ENCODE data around the gene SH2D1B. TPM values are rescaled to one million over a fixed set of nuclear protein-coding genes. Genes with fewer than 3 reads are reported as not detected.

Gene SH2D1B
- total and polyA plus RNA-seq, 4 donors: 0.17 to 0.84 (median 0.30) TPM

GRCh38 chr1:162390396-162391185, 21.3 kb downstream of the SH2D1B start:
- no peak overlapping the region for H3K27ac ChIP-seq (ENCODE audit: low read depth in 1 of 2, low read length in 2 of 2)
- H3K4me3 ChIP-seq (ENCODE audit: low read depth in 1 of 3, low read length in 3 of 3): no peak overlapping the region
- peaks cover 0 to under 1% (median 0%) of the 10 kb centered on the region in 4 donors for H3K36me3 ChIP-seq (ENCODE audit: control insufficient read depth in 4 of 4, insufficient read depth in 3 of 4, low read depth in 1 of 4, low read length in 3 of 4)
- no peaks in the 10 kb centered on the region for H3K27me3 ChIP-seq (ENCODE audit: control insufficient read depth in 4 of 4, insufficient read depth in 4 of 4, low read length in 3 of 4)
- TF ChIP-seq SP1 (IDR thresholded peaks at IDR 0.05) (no peak), JUND (IDR thresholded peaks at IDR 0.05) (no peak), HNF4A (conservative IDR thresholded peaks at IDR 0.05) (no peak), FOXA1 (IDR thresholded peaks at IDR 0.05) (no peak), REST (IDR thresholded peaks at IDR 0.05) (no peak), FOXA2 (IDR thresholded peaks at IDR 0.05) (no peak), HNF4G (IDR thresholded peaks at IDR 0.05) (no peak)
- H3K9me3 ChIP-seq (ENCODE audit: control insufficient read depth in 4 of 4, low read length in 3 of 4): no peaks in the 10 kb centered on the region
- peak; percentile 22 for DNase-seq (ENCODE audit: low spot score)
- H3K9ac ChIP-seq (ENCODE audit: low read depth in 1 of 2, low read length in 2 of 2): no peak overlapping the region
- WGBS: 84% methylated on average over 15 of the region's 15 CpGs
- H3K4me1 ChIP-seq (ENCODE audit: control insufficient read depth in 4 of 4, insufficient read depth in 4 of 4, low read length in 3 of 4): peaks cover 7 to 29% (median 17%) of the 10 kb centered on the region in 4 donors

GRCh38 chr1:162389971-162390370, 22.0 kb downstream of the SH2D1B start:
- no peak overlapping the region for H3K4me3 ChIP-seq (ENCODE audit: low read depth in 1 of 3, low read length in 3 of 3)
- H3K27me3 ChIP-seq (ENCODE audit: control insufficient read depth in 4 of 4, insufficient read depth in 4 of 4, low read length in 3 of 4): no peaks in the 10 kb centered on the region
- peak; percentile 24 for DNase-seq (ENCODE audit: low spot score)
- peak overlapping the region in 1 of 2 donors; percentile 80 for H3K27ac ChIP-seq (ENCODE audit: low read depth in 1 of 2, low read length in 2 of 2)
- no peaks in the 10 kb centered on the region for H3K9me3 ChIP-seq (ENCODE audit: control insufficient read depth in 4 of 4, low read length in 3 of 4)
- TF ChIP-seq HNF4A (conservative IDR thresholded peaks at IDR 0.05) (peak in 1 of 2 donors; percentile 7), ZBTB33 (IDR thresholded peaks at IDR 0.05) (no peak)
- peaks cover 0 to 4% (median 1%) of the 10 kb centered on the region in 4 donors for H3K36me3 ChIP-seq (ENCODE audit: control insufficient read depth in 4 of 4, insufficient read depth in 3 of 4, low read depth in 1 of 4, low read length in 3 of 4)
- peaks cover 7 to 29% (median 17%) of the 10 kb centered on the region in 4 donors for H3K4me1 ChIP-seq (ENCODE audit: control insufficient read depth in 4 of 4, insufficient read depth in 4 of 4, low read length in 3 of 4)
- no peak overlapping the region for H3K9ac ChIP-seq (ENCODE audit: low read depth in 1 of 2, low read length in 2 of 2)
- WGBS: 78% methylated on average over 9 of the region's 9 CpGs

GRCh38 chr1:162389021-162389818, 22.7 kb downstream of the SH2D1B start:
- Histone ChIP-seq H3K4me3 (ENCODE audit: low read depth in 1 of 3, low read length in 3 of 3) (no peak overlapping the region), H3K9me3 (ENCODE audit: control insufficient read depth in 4 of 4, low read length in 3 of 4) (no peaks in the 10 kb centered on the region), H3K27me3 (ENCODE audit: control insufficient read depth in 4 of 4, insufficient read depth in 4 of 4, low read length in 3 of 4) (no peaks in the 10 kb centered on the region), H3K27ac (ENCODE audit: low read depth in 1 of 2, low read length in 2 of 2) (peak overlapping the region; percentile 80 to 81), H3K36me3 (ENCODE audit: control insufficient read depth in 4 of 4, insufficient read depth in 3 of 4, low read depth in 1 of 4, low read length in 3 of 4) (peaks cover 0 to 4% (median 3%) of the 10 kb centered on the region in 4 donors), H3K4me1 (ENCODE audit: control insufficient read depth in 4 of 4, insufficient read depth in 4 of 4, low read length in 3 of 4) (peaks cover 7 to 29% (median 17%) of the 10 kb centered on the region in 4 donors), H3K9ac (ENCODE audit: low read depth in 1 of 2, low read length in 2 of 2) (peak overlapping the region in 1 of 2 donors; percentile 36)
- peak; percentile 20 for DNase-seq (ENCODE audit: low spot score)
- no peak for TF ChIP-seq ATF3 (IDR thresholded peaks at IDR 0.05)
- TF ChIP-seq EGR1 (IDR thresholded peaks at IDR 0.05; ENCODE audit: low read depth in 2 of 2): peak in 1 of 2 donors; percentile 10
- TF ChIP-seq NR2F2 (IDR thresholded peaks at IDR 0.05): no peak
- TF ChIP-seq RAD21 (IDR thresholded peaks at IDR 0.05): peak; percentile 26 to 38
- TF ChIP-seq RXRA (IDR thresholded peaks at IDR 0.05): no peak
- TF ChIP-seq YY1 (IDR thresholded peaks at IDR 0.05): peak; percentile 39
- TF ChIP-seq MAX (IDR thresholded peaks at IDR 0.05): peak; percentile 64
- WGBS: 40% methylated on average over 11 of the region's 11 CpGs
